Liver (tissue), 9 donors: ENCODE data around the gene OR10P1. TPM values are rescaled to one million over a fixed set of nuclear protein-coding genes. Genes with fewer than 3 reads are reported as not detected.

Source experiments
- DNase-seq: peaks from one replicate; pipeline ENCODE4 v3.0.0-alpha.2; 2017; ENCODE audit warnings: low spot score
- H3K27ac ChIP-seq, 2 donors: one replicate each; pipeline ENCODE4 v1.7.0; 2013; ENCODE audit warnings: inconsistent platforms in 2 of 2, low read length in 2 of 2, control low read depth in 1 of 2, low read depth in 1 of 2, mild to moderate bottlenecking in 1 of 2
- H3K27me3 ChIP-seq, 4 donors: one replicate each; pipeline versions ENCODE4 v1.6.1 to v1.7.0; 2013; ENCODE audit warnings: low read length in 3 of 4, inconsistent platforms in 1 of 4, mild to moderate bottlenecking in 1 of 4, moderate library complexity in 1 of 4; ENCODE audit not compliant: control insufficient read depth in 4 of 4, insufficient read depth in 4 of 4
- H3K36me3 ChIP-seq, 4 donors: one replicate each; pipeline versions ENCODE4 v1.6.1 to v1.7.0; 2013; ENCODE audit warnings: low read length in 3 of 4, mild to moderate bottlenecking in 3 of 4, low read depth in 1 of 4, moderate library complexity in 1 of 4; ENCODE audit not compliant: control insufficient read depth in 4 of 4, insufficient read depth in 3 of 4
- H3K4me1 ChIP-seq, 4 donors: one replicate each; pipeline versions ENCODE4 v1.6.1 to v1.7.0; 2013; ENCODE audit warnings: low read length in 3 of 4, mild to moderate bottlenecking in 3 of 4, moderate library complexity in 1 of 4; ENCODE audit not compliant: control insufficient read depth in 4 of 4, insufficient read depth in 4 of 4
- H3K4me3 ChIP-seq, 3 donors: one replicate each; pipeline versions ENCODE4 v1.6.1 to v1.7.0; 2013; ENCODE audit warnings: low read length in 3 of 3, control low read depth in 1 of 3, low read depth in 1 of 3, mild to moderate bottlenecking in 1 of 3
- H3K9ac ChIP-seq, 2 donors: one replicate each; pipeline ENCODE4 v1.7.0; 2013; ENCODE audit warnings: low read length in 2 of 2, mild to moderate bottlenecking in 2 of 2, moderate library complexity in 2 of 2, control low read depth in 1 of 2, low read depth in 1 of 2
- H3K9me3 ChIP-seq, 4 donors: one replicate each; pipeline versions ENCODE4 v1.6.1 to v1.7.0; 2013; ENCODE audit warnings: low read length in 3 of 4; ENCODE audit not compliant: control insufficient read depth in 4 of 4
- EGR1 ChIP-seq, 2 donors: IDR thresholded peaks; 2 replicates each; pipeline ENCODE4 v1.6.1; 2016 to 2018; ENCODE audit warnings: antibody characterized with exemption in 2 of 2, low read depth in 2 of 2
- FOXA1 ChIP-seq: IDR thresholded peaks from 2 replicates; pipeline ENCODE4 v1.6.1; 2016; ENCODE audit warnings: antibody characterized with exemption
- FOXA2 ChIP-seq: IDR thresholded peaks from 2 replicates; pipeline ENCODE4 v1.6.1; 2016; ENCODE audit warnings: antibody characterized with exemption
- GABPA ChIP-seq, 2 donors: IDR thresholded peaks in 1 of 2; conservative IDR thresholded peaks in 1 of 2; 2 replicates each; pipeline ENCODE4 v1.6.1; 2016; ENCODE audit warnings: antibody characterized with exemption in 2 of 2, mild to moderate bottlenecking in 1 of 2, moderate library complexity in 1 of 2
- HNF4A ChIP-seq, 2 donors: conservative IDR thresholded peaks; 2 replicates each; pipeline ENCODE4 v1.6.1; 2016; ENCODE audit warnings: antibody characterized with exemption in 2 of 2, mild to moderate bottlenecking in 2 of 2
- HNF4G ChIP-seq: IDR thresholded peaks from 2 replicates; pipeline ENCODE4 v1.6.1; 2016; ENCODE audit warnings: antibody characterized with exemption
- JUND ChIP-seq, 2 donors: IDR thresholded peaks; 2 replicates each; pipeline ENCODE4 v1.6.1; 2016; ENCODE audit warnings: antibody characterized with exemption in 2 of 2
- NR2F2 ChIP-seq: IDR thresholded peaks from 2 replicates; pipeline ENCODE4 v1.6.1; 2016; ENCODE audit warnings: antibody characterized with exemption
- RAD21 ChIP-seq, 2 donors: IDR thresholded peaks; 2 replicates each; pipeline ENCODE4 v1.6.1; 2016; ENCODE audit warnings: antibody characterized with exemption in 2 of 2, mild to moderate bottlenecking in 2 of 2
- REST ChIP-seq: IDR thresholded peaks from 2 replicates; pipeline ENCODE4 v1.6.1; 2016; ENCODE audit warnings: antibody characterized with exemption, mild to moderate bottlenecking
- RXRA ChIP-seq, 2 donors: IDR thresholded peaks; 2 replicates each; pipeline ENCODE4 v1.6.1; 2017 to 2018; ENCODE audit warnings: antibody characterized with exemption in 2 of 2, mild to moderate bottlenecking in 1 of 2
- SP1 ChIP-seq: IDR thresholded peaks from 2 replicates; pipeline ENCODE4 v1.6.1; 2018; ENCODE audit warnings: antibody characterized with exemption, mild to moderate bottlenecking
- TAF1 ChIP-seq: conservative IDR thresholded peaks from 2 replicates; pipeline ENCODE4 v1.6.1; 2016; ENCODE audit warnings: antibody characterized with exemption, mild to moderate bottlenecking
- YY1 ChIP-seq: IDR thresholded peaks from 2 replicates; pipeline ENCODE4 v1.6.1; 2016; ENCODE audit warnings: antibody characterized with exemption, mild to moderate bottlenecking
- WGBS: extraction: QIAGEN DNeasy Blood & Tissue Kit; methylation state at CpG from one replicate; pipeline ENCODE4 v1.1.7; 2013; 5-methylcytosine and 5-hydroxymethylcytosine counted together
- polyA plus RNA-seq, 2 donors: library from polyadenylated mRNA; stranded (reverse) in 1 of 2; unstranded in 1 of 2; fragments of 200-250 nt in 1 of 2; fragments of >200 nt in 1 of 2; fragmentation: Nextera tagmentation in 1 of 2; extraction: Ambion mirVana in 1 of 2; gene quantifications; one replicate each; pipeline versions ENCODE4 v1.2.1 to v1.2.3, GENCODE V29; 2013 to 2015
- total RNA-seq, 2 donors: library from RNA; depleted of rRNA; stranded (reverse); fragments of >200 nt; gene quantifications; one replicate each; pipeline ENCODE4 v1.2.3, GENCODE V29; 2014
- TF ChIP-seq, protein P1 (sequence below): fragments of 150-350 bp; IDR thresholded peaks from 2 replicates; pipeline ENCODE4 v1.5.1; 2017; ENCODE audit warnings: improper control_type of control experiment, low read depth, low read length; ENCODE audit not compliant: missing input control
- TF ChIP-seq, protein P2 (sequence below): IDR thresholded peaks from 2 replicates; pipeline ENCODE4 v1.6.1; 2016; ENCODE audit warnings: antibody characterized with exemption
- TF ChIP-seq, protein P3 (sequence below): IDR thresholded peaks from 2 replicates; pipeline ENCODE4 v1.6.1; 2016; ENCODE audit warnings: antibody characterized with exemption
- TF ChIP-seq, protein P4 (sequence below): IDR thresholded peaks from 2 replicates; pipeline ENCODE4 v1.6.1; 2016; ENCODE audit warnings: antibody characterized with exemption
- donor health status: healthy.
- donor health status: healthy.
- donor health status: healthy.
- donor health status: healthy.
- donor health status: healthy.

OR10P1 gene
- total and polyA plus RNA-seq, 4 donors: not detected

- Histone ChIP-seq H3K4me3 (no peak overlapping the region), H3K9ac (no peak overlapping the region), H3K4me1 (peaks cover 0 to 4% (median 0%) of the 10 kb centered on the region in 4 donors), H3K27ac (no peak overlapping the region), H3K36me3 (no peaks in the 10 kb centered on the region), H3K27me3 (peaks cover 0 to 3% (median 0%) of the 10 kb centered on the region in 4 donors), H3K9me3 (peaks cover 13 to 27% (median 17%) of the 10 kb centered on the region in 4 donors)
- no peak for TF ChIP-seq FOXA1
- TF ChIP-seq, protein P1, sequence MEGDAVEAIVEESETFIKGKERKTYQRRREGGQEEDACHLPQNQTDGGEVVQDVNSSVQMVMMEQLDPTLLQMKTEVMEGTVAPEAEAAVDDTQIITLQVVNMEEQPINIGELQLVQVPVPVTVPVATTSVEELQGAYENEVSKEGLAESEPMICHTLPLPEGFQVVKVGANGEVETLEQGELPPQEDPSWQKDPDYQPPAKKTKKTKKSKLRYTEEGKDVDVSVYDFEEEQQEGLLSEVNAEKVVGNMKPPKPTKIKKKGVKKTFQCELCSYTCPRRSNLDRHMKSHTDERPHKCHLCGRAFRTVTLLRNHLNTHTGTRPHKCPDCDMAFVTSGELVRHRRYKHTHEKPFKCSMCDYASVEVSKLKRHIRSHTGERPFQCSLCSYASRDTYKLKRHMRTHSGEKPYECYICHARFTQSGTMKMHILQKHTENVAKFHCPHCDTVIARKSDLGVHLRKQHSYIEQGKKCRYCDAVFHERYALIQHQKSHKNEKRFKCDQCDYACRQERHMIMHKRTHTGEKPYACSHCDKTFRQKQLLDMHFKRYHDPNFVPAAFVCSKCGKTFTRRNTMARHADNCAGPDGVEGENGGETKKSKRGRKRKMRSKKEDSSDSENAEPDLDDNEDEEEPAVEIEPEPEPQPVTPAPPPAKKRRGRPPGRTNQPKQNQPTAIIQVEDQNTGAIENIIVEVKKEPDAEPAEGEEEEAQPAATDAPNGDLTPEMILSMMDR: peak; percentile 88
- peak in 1 of 2 donors; percentile 12 for TF ChIP-seq RXRA (IDR thresholded peaks at IDR 0.05)
- no peak for TF ChIP-seq GABPA (IDR thresholded peaks at IDR 0.05 in 1 of 2, conservative IDR thresholded peaks at IDR 0.05 in 1 of 2)
- TF ChIP-seq TAF1: no peak
- no peak for TF ChIP-seq HNF4A (conservative IDR thresholded peaks at IDR 0.05)
- TF ChIP-seq, protein P2, sequence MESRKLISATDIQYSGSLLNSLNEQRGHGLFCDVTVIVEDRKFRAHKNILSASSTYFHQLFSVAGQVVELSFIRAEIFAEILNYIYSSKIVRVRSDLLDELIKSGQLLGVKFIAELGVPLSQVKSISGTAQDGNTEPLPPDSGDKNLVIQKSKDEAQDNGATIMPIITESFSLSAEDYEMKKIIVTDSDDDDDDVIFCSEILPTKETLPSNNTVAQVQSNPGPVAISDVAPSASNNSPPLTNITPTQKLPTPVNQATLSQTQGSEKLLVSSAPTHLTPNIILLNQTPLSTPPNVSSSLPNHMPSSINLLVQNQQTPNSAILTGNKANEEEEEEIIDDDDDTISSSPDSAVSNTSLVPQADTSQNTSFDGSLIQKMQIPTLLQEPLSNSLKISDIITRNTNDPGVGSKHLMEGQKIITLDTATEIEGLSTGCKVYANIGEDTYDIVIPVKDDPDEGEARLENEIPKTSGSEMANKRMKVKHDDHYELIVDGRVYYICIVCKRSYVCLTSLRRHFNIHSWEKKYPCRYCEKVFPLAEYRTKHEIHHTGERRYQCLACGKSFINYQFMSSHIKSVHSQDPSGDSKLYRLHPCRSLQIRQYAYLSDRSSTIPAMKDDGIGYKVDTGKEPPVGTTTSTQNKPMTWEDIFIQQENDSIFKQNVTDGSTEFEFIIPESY: no peak
- TF ChIP-seq HNF4G: no peak
- TF ChIP-seq JUND (IDR thresholded peaks at IDR 0.05): peak in 1 of 2 donors; percentile 29
- no peak for TF ChIP-seq YY1
- peak; percentile 94 for TF ChIP-seq RAD21 (IDR thresholded peaks at IDR 0.05)
- TF ChIP-seq NR2F2: no peak
- no peak for TF ChIP-seq FOXA2
- TF ChIP-seq, protein P3, sequence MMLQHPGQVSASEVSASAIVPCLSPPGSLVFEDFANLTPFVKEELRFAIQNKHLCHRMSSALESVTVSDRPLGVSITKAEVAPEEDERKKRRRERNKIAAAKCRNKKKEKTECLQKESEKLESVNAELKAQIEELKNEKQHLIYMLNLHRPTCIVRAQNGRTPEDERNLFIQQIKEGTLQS: no peak
- TF ChIP-seq, protein P4, sequence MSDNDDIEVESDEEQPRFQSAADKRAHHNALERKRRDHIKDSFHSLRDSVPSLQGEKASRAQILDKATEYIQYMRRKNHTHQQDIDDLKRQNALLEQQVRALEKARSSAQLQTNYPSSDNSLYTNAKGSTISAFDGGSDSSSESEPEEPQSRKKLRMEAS: no peak
- TF ChIP-seq REST: no peak
- no peak for TF ChIP-seq SP1
- TF ChIP-seq EGR1 (IDR thresholded peaks at IDR 0.05; ENCODE audit: low read depth in 2 of 2): no peak
- DNase-seq: no peak
- 6% methylated on average over 6 of the region's 6 CpGs for WGBS
Observed at GRCh38 chr12:55619354-55620138, 17.1 kb upstream of the OR10P1 start.
